Fibroblast of peridontal ligament (primary cell): Measurements from ENCODE around the gene HSPB6.

Source experiments
- DNase-seq: peaks from one replicate; pipeline ENCODE4 v3.0.0-alpha.2; 2010; ENCODE audit errors: extremely low read depth

HSPB6 gene

GRCh38 chr19:35716801-35717664, 39.8 kb downstream of the HSPB6 start:
- peak; percentile 90 for DNase-seq

DNA sequence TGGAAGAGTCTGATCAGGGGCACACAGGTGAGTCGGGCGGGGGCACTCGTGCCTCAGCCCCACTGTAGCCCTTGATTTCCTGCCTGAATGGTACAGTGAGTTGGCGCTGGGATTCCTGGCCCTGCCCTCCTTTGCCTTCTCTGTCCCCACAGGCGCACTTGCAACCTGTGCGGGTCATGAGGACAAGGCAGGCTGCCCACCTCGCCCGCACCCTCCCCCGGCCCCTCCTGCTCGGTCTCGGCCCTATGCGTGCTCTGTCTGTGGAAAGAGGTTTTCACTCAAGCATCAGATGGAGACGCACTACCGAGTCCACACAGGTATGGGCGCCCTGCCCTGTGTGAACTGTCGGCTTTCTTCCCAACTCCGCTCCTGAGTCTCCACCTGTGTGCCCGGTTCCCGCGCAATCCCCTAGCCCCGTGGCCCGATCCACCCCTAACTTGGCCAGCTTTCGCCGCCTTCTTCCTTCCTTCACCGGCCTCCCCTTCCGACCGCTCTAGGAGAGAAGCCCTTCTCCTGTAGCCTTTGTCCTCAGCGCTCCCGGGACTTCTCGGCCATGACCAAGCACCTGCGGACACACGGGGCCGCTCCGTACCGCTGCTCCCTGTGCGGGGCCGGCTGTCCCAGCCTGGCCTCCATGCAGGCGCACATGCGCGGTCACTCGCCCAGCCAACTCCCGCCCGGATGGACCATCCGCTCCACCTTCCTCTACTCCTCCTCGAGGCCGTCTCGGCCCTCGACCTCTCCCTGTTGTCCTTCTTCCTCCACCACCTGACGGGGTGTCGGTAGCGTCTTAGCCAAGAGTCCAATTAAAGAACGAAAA, 40.6 kb downstream of the HSPB6 start:
- no peak for DNase-seq

DNA sequence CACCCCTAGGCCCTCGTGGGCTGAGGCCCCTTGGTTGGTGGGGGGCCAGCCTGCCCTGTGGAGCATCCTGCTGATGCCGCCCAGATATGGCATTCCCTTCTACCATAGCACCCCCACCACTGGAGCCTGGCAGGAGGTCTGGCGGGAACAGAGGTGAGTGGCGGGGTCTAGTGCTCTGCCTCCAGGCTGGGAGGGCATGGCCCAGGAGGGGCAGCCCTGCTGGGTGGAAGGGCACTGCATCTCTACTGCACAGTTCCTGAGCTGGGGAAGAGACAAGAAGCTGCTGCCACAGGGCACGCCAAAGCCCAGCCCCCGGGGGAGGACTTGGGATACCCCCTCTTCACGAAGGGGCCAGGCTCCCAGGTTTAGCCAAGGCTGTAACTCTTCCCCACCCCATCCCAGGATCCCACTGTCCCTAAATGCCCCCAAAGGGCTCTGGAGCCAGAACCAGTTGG, 41.4 kb downstream of the HSPB6 start:
- DNase-seq: no peak

GRCh38 chr19:35714601-35715354, 42.1 kb downstream of the HSPB6 start:
- DNase-seq: no peak

- no peak for DNase-seq
Observed at GRCh38 chr19:35713904-35714495, 42.8 kb downstream of the HSPB6 start.

DNA sequence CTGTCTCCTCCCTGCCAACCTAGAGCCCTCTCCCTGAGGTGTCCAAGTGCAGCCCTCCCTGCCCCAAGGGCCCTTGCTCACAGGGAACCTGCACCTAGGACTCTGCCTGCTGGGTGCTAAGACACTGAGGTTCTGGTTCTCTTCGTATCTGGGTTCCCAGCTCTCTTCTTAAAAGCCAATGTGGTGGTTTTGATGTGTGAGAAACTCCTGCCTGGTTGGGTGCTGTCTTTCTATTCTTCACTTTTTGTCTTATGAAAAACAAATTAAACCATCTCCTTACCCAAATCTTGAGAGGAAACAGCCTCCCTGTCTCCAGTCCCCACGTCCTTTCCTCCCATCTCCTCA, 43.4 kb downstream of the HSPB6 start:
- DNase-seq: no peak

GRCh38 chr19:35712567-35713505, 44.0 kb downstream of the HSPB6 start:
- no peak for DNase-seq

GRCh38 chr19:35710784-35711723, 45.8 kb downstream of the HSPB6 start:
- DNase-seq: no peak

GRCh38 chr19:35708391-35708790, 48.4 kb downstream of the HSPB6 start:
- no peak for DNase-seq
